ENCODE data around the gene OPHN1. TPM values are rescaled to one million over a fixed set of nuclear protein-coding genes. Genes with fewer than 3 reads are reported as not detected.

Gene OPHN1
- total RNA-seq, 1 donor from 2014 or later, result 5.6 TPM

DNA sequence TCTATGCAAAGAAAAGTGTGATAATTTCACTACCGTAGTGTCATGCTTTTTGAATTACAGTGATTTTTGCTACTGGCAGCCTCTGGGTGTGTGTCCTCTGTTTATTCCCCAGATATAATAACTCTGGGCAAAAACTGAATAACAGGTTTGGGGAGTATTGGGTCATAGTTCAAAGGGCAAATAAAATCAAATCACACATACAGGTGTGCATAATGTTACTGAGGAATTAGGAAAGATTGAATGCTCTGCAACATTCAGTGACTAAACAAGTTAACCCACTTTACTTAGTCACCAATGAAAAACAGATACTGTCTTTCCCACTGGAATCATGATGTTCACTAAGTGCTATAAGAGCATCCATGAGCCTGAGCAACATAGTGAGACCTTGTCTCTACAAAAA lies 224.3 kb downstream of the OPHN1 start:
- no peaks in the 10 kb centered on the region for H3K36me3 ChIP-seq
- no peak for DNase-seq (ENCODE audit: low spot score in 2 of 2)
- no peaks in the 10 kb centered on the region for H3K27me3 ChIP-seq
- no peaks in the 10 kb centered on the region for H3K4me1 ChIP-seq
- H3K4me3 ChIP-seq, result no peak overlapping the region
- no peak overlapping the region for H3K27ac ChIP-seq
- intact Hi-C loops (cut with DNase I), result no loop called here
- no peak for TF ChIP-seq CTCF (IDR thresholded peaks at IDR 0.05)
- no peaks in the 10 kb centered on the region for H3K9me3 ChIP-seq

DNA sequence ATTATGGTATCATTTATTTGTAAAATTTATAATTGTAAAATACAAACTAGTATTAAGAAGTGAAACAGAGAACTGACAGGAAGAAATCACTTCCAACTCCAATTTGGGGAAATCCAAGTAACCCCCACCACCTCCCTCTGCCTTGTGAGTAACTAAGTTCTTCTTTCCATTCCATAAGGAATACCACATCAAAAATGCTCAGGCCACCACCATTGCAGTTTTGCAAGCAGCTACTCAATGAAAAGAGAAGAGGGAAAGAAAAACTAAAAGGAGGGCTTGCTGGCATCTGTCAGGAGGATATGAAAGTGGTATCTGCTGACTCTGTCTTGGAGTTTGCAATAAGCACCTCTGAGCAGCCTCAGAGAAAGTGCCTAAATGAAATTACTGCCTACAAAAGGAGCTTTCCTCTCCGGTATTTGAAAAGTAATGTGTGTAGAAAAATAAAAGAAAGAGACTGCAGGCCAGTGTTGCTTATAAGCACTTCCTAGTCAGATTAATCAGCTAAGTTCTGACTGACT lies 228.7 kb downstream of the OPHN1 start:
- TF ChIP-seq CTCF (IDR thresholded peaks at IDR 0.05), result no peak

GRCh38 chrX:68203646-68204045 lies 229.6 kb downstream of the OPHN1 start:
- H3K27ac ChIP-seq, result no peak overlapping the region
- intact Hi-C loops (cut with DNase I), result no loop called here
- no peaks in the 10 kb centered on the region for H3K36me3 ChIP-seq
- TF ChIP-seq CTCF (IDR thresholded peaks at IDR 0.05), result no peak
- no peaks in the 10 kb centered on the region for H3K4me1 ChIP-seq
- H3K9me3 ChIP-seq, result no peaks in the 10 kb centered on the region
- no peak overlapping the region for H3K4me3 ChIP-seq
- H3K27me3 ChIP-seq, result no peaks in the 10 kb centered on the region
- DNase-seq (ENCODE audit: low spot score in 2 of 2), result no peak

More for the DNA sequence above, 228.7 kb downstream of the OPHN1 start:
- Histone ChIP-seq H3K36me3 (no peaks in the 10 kb centered on the region), H3K4me3 (no peak overlapping the region), H3K27me3 (no peaks in the 10 kb centered on the region), H3K4me1 (no peaks in the 10 kb centered on the region), H3K27ac (no peak overlapping the region), H3K9me3 (no peaks in the 10 kb centered on the region)
- intact Hi-C loops (cut with DNase I), result no loop called here
- no peak for DNase-seq (ENCODE audit: low spot score in 2 of 2)

- Histone ChIP-seq H3K27ac (no peak overlapping the region), H3K27me3 (no peaks in the 10 kb centered on the region), H3K9me3 (no peaks in the 10 kb centered on the region), H3K36me3 (no peaks in the 10 kb centered on the region), H3K4me1 (no peaks in the 10 kb centered on the region), H3K4me3 (no peak overlapping the region)
- no peak for TF ChIP-seq CTCF (IDR thresholded peaks at IDR 0.05)
- no peak for DNase-seq (ENCODE audit: low spot score in 2 of 2)
- intact Hi-C loops (cut with DNase I), result no loop called here
Measured at GRCh38 chrX:68203211-68203610, 230.1 kb downstream of the OPHN1 start.

- Histone ChIP-seq H3K27me3 (no peaks in the 10 kb centered on the region), H3K27ac (no peak overlapping the region), H3K4me3 (no peak overlapping the region), H3K4me1 (no peaks in the 10 kb centered on the region), H3K36me3 (no peaks in the 10 kb centered on the region), H3K9me3 (no peaks in the 10 kb centered on the region)
- DNase-seq (ENCODE audit: low spot score in 2 of 2), result no peak
- intact Hi-C loops (cut with DNase I), result loop anchor here (5.0 kb wide), 1 partner anchor 263 kb away; no protein-coding TSS in a partner anchor
- TF ChIP-seq CTCF (IDR thresholded peaks at IDR 0.05), result no peak
Measured at GRCh38 chrX:68199062-68199848, 234.0 kb downstream of the OPHN1 start.
